ENCODE data around the gene GPN2. TPM values are rescaled to one million over a fixed set of nuclear protein-coding genes. Genes with fewer than 3 reads are reported as not detected.
"Not testable (repeated sequence)": the region's sequence is repeated elsewhere in the genome, so short reads cannot be mapped to it uniquely, and the experiment has no call there.

GPN2 gene
- total RNA-seq, 2 experiments from 2014 or later: 17.5 to 46.6 TPM

GRCh38 chr1:26848941-26849774 lies 40.9 kb downstream of the GPN2 start:
- Histone ChIP-seq H3K4me1 (ENCODE audit: insufficient read depth, low read length, poor library complexity, severe bottlenecking) (no peaks in the 10 kb centered on the region), H3K4me2 (ENCODE audit: low read length) (no peak overlapping the region), H3K9me2 (ENCODE audit: insufficient read depth, low read length) (no peaks in the 10 kb centered on the region), H4K20me1 (ENCODE audit: insufficient read depth, low read length) (no peaks in the 10 kb centered on the region), H3K27ac (ENCODE audit: low read depth, low read length, poor library complexity, severe bottlenecking) (no peak overlapping the region), H3K36me3 (ENCODE audit: insufficient read depth, low read length) (peaks cover 52% of the 10 kb centered on the region; the same call in 1 of the 2 replicates), H2AFZ (ENCODE audit: low read length) (no peak overlapping the region), H3K4me3 (ENCODE audit: low read depth, low read length, poor library complexity, severe bottlenecking) (no peak overlapping the region), H3K9me3 (ENCODE audit: low read length) (no peaks in the 10 kb centered on the region), H3K79me2 (ENCODE audit: insufficient read depth, low read depth, low read length) (no peaks in the 10 kb centered on the region)
- TF ChIP-seq CTCF (conservative IDR thresholded peaks at IDR 0.05; ENCODE audit: low read length) (no peak), EZH2phosphoT487 (IDR thresholded peaks at IDR 0.05; ENCODE audit: borderline replicate concordance, low read depth, low read length) (no peak)
- intact Hi-C loops (cut with micrococcal nuclease; ENCODE audit: unreplicated experiment): no loop called here
- POLR2A ChIA-PET: interaction anchor here (0.6 to 1.0 kb wide), 3 partner anchors 16 to 390 kb away, joined by 3 to 8 read pairs (median 4); no protein-coding TSS in a partner anchor
- DNase-seq (ENCODE audit: low spot score): no peak
- no TSS peak for BruUV-seq (replicated peaks)
- CTCF ChIA-PET (ENCODE audit: unreplicated experiment): interaction anchor here (0.6 kb wide), 1 partner anchor 218 kb away, joined by 3 read pairs; no protein-coding TSS in a partner anchor

- CTCF ChIA-PET (ENCODE audit: unreplicated experiment): no interaction called here
- no peak for DNase-seq (ENCODE audit: low spot score)
- Histone ChIP-seq H3K9me2 (ENCODE audit: insufficient read depth, low read length) (no peaks in the 10 kb centered on the region), H3K36me3 (ENCODE audit: insufficient read depth, low read length) (peaks cover 49% of the 10 kb centered on the region; the same call in 1 of the 2 replicates), H3K4me3 (ENCODE audit: low read depth, low read length, poor library complexity, severe bottlenecking) (no peak overlapping the region), H2AFZ (ENCODE audit: low read length) (no peak overlapping the region), H3K4me2 (ENCODE audit: low read length) (no peak overlapping the region), H3K4me1 (ENCODE audit: insufficient read depth, low read length, poor library complexity, severe bottlenecking) (no peaks in the 10 kb centered on the region), H3K27ac (ENCODE audit: low read depth, low read length, poor library complexity, severe bottlenecking) (no peak overlapping the region), H4K20me1 (ENCODE audit: insufficient read depth, low read length) (no peaks in the 10 kb centered on the region), H3K9me3 (ENCODE audit: low read length) (no peaks in the 10 kb centered on the region), H3K79me2 (ENCODE audit: insufficient read depth, low read depth, low read length) (no peaks in the 10 kb centered on the region)
- intact Hi-C loops (cut with micrococcal nuclease; ENCODE audit: unreplicated experiment): no loop called here
- no peak for TF ChIP-seq EZH2phosphoT487 (IDR thresholded peaks at IDR 0.05; ENCODE audit: borderline replicate concordance, low read depth, low read length)
- TF ChIP-seq CTCF (conservative IDR thresholded peaks at IDR 0.05; ENCODE audit: low read length): no peak
- BruUV-seq (replicated peaks): no TSS peak
- POLR2A ChIA-PET: no interaction called here
These were observed 41.6 kb downstream of the GPN2 start for GRCh38 chr1:26848499-26848898.

GRCh38 chr1:26847826-26848225 lies 42.3 kb downstream of the GPN2 start:
- POLR2A ChIA-PET; H3K4me3 ChIP-seq (ENCODE audit: low read depth, low read length, poor library complexity, severe bottlenecking); H2AFZ ChIP-seq (ENCODE audit: low read length); H3K9me2 ChIP-seq (ENCODE audit: insufficient read depth, low read length); H3K79me2 ChIP-seq (ENCODE audit: insufficient read depth, low read depth, low read length); H3K9me3 ChIP-seq (ENCODE audit: low read length); BruUV-seq (replicated peaks); H3K4me2 ChIP-seq (ENCODE audit: low read length); DNase-seq (ENCODE audit: low spot score); intact Hi-C loops (cut with micrococcal nuclease; ENCODE audit: unreplicated experiment); H3K27ac ChIP-seq (ENCODE audit: low read depth, low read length, poor library complexity, severe bottlenecking); H4K20me1 ChIP-seq (ENCODE audit: insufficient read depth, low read length); CTCF ChIA-PET (ENCODE audit: unreplicated experiment); H3K4me1 ChIP-seq (ENCODE audit: insufficient read depth, low read length, poor library complexity, severe bottlenecking): not testable (repeated sequence)
- peaks cover 48% of the 10 kb centered on the region; the same call in 1 of the 2 replicates for H3K36me3 ChIP-seq (ENCODE audit: insufficient read depth, low read length)
